ENCODE measurements around the gene DCTN4.

DCTN4 gene

GRCh38 chr5:150740992-150741391 lies 17.8 kb downstream of the DCTN4 start:
- no peak overlapping the region for H3K4me3 ChIP-seq (ENCODE audit: low read depth, low read length)

GRCh38 chr5:150738862-150739261 lies 20.0 kb downstream of the DCTN4 start:
- no peak overlapping the region for H3K4me3 ChIP-seq (ENCODE audit: low read depth, low read length)

- H3K4me3 ChIP-seq (ENCODE audit: low read depth, low read length) = no peak overlapping the region
Measured at GRCh38 chr5:150734579-150735384, 24.0 kb downstream of the DCTN4 start.

- H3K4me3 ChIP-seq (ENCODE audit: low read depth, low read length) = no peak overlapping the region
Measured at GRCh38 chr5:150731669-150732242, 27.1 kb downstream of the DCTN4 start.

GRCh38 chr5:150729859-150730258 lies 29.0 kb downstream of the DCTN4 start:
- no peak overlapping the region for H3K4me3 ChIP-seq (ENCODE audit: low read depth, low read length)

- no peak overlapping the region for H3K4me3 ChIP-seq (ENCODE audit: low read depth, low read length)
Measured at GRCh38 chr5:150723845-150724244, 35.0 kb downstream of the DCTN4 start.

- no peak overlapping the region for H3K4me3 ChIP-seq (ENCODE audit: low read depth, low read length)
Measured at GRCh38 chr5:150710165-150710564, 48.7 kb downstream of the DCTN4 start.

GRCh38 chr5:150706776-150707390 lies 51.9 kb downstream of the DCTN4 start:
- no peak overlapping the region for H3K4me3 ChIP-seq (ENCODE audit: low read depth, low read length)

- no peak overlapping the region for H3K4me3 ChIP-seq (ENCODE audit: low read depth, low read length)
Measured at GRCh38 chr5:150703762-150704161, 55.1 kb downstream of the DCTN4 start.

- peak within 1 kb of the TSS; percentile 93 for H3K4me3 ChIP-seq (ENCODE audit: low read depth, low read length)
Measured at GRCh38 chr5:150700594-150701377, 58.0 kb downstream of the DCTN4 start, which contains the start of gene RBM22. Gene RBM22 (minus strand): TSS chr5:150701062. CDS start chr5:150700985, 77 bp downstream.

GRCh38 chr5:150700246-150700593 lies 58.6 kb downstream of the DCTN4 start:
- H3K4me3 ChIP-seq (ENCODE audit: low read depth, low read length) = peak overlapping the region; percentile 93

- H3K4me3 ChIP-seq (ENCODE audit: low read depth, low read length) = no peak overlapping the region
Measured at GRCh38 chr5:150694612-150695011, 64.2 kb downstream of the DCTN4 start.

- no peak overlapping the region for H3K4me3 ChIP-seq (ENCODE audit: low read depth, low read length)
Measured at GRCh38 chr5:150692276-150692675, 66.5 kb downstream of the DCTN4 start.

- H3K4me3 ChIP-seq (ENCODE audit: low read depth, low read length) = no peak overlapping the region
Measured at GRCh38 chr5:150690760-150691159, 68.1 kb downstream of the DCTN4 start.

GRCh38 chr5:150689120-150689519 lies 69.7 kb downstream of the DCTN4 start:
- H3K4me3 ChIP-seq (ENCODE audit: low read depth, low read length) = no peak overlapping the region

- H3K4me3 ChIP-seq (ENCODE audit: low read depth, low read length) = no peak overlapping the region
Measured at GRCh38 chr5:150676578-150676977, 82.2 kb downstream of the DCTN4 start.

GRCh38 chr5:150675069-150675468 lies 83.7 kb downstream of the DCTN4 start:
- no peak overlapping the region for H3K4me3 ChIP-seq (ENCODE audit: low read depth, low read length)

- H3K4me3 ChIP-seq (ENCODE audit: low read depth, low read length) = no peak overlapping the region
Measured at GRCh38 chr5:150674341-150674821, 84.4 kb downstream of the DCTN4 start.

GRCh38 chr5:150672884-150673275 lies 85.9 kb downstream of the DCTN4 start:
- H3K4me3 ChIP-seq (ENCODE audit: low read depth, low read length) = peak overlapping the region; percentile 89

GRCh38 chr5:150672237-150672883 lies 86.5 kb downstream of the DCTN4 start:
- peak overlapping the region; percentile 89 for H3K4me3 ChIP-seq (ENCODE audit: low read depth, low read length)

Measured in iPS-11a (cell line).